ENCODE measurements around the gene HSD17B8. TPM values are rescaled to one million over a fixed set of nuclear protein-coding genes. Genes with fewer than 3 reads are reported as not detected.
"Not testable (repeated sequence)": the region's sequence is repeated elsewhere in the genome, so short reads cannot be mapped to it uniquely, and the experiment has no call there.

HSD17B8 gene
- polyA plus RNA-seq, 2 of the 4 experiments (the other 2 are of a cell fraction), result 9.5 to 16.5 TPM

DNA sequence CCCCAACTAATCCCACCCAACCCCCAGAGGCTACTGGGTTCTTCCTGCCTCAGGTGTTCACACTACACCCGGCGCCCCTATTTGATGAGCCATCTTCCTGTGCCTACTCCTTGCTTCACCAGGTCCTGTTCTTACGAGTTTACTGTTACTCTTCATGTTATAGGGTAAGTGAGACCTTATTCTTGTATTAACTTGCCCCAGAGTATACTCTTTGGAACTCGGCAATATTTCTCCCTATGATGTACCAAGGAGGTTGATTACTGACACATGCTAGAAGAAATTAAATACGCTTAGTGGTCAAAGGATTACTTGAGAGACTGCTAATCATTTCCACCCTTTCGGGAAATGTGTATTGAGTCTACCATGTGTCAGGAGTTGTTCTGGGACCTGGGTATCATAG lies 12.8 kb downstream of the HSD17B8 start:
- DNase-seq (ENCODE audit: low read depth in 1 of 2, low spot score in 1 of 2), result no peak
- ATAC-seq, result no peak
- no peaks in the 10 kb centered on the region for H3K4me1 ChIP-seq
- CTCF ChIA-PET, result no interaction called here
- FAIRE-seq, result no peak
- no peak overlapping the region for H3K4me2 ChIP-seq
- H3K27ac ChIP-seq, result no peak overlapping the region
- TF ChIP-seq HOXA7 (CRISPR knock-in tag; IDR thresholded peaks at IDR 0.05), result no peak
- POLR2A ChIA-PET, result no interaction called here
- WGBS (ENCODE audit: missing lambda C conversion rate), result 74% methylated on average over 6 of the region's 6 CpGs
- no peak overlapping the region for H3K4me3 ChIP-seq
- H3K9me3 ChIP-seq, result no peaks in the 10 kb centered on the region

DNA sequence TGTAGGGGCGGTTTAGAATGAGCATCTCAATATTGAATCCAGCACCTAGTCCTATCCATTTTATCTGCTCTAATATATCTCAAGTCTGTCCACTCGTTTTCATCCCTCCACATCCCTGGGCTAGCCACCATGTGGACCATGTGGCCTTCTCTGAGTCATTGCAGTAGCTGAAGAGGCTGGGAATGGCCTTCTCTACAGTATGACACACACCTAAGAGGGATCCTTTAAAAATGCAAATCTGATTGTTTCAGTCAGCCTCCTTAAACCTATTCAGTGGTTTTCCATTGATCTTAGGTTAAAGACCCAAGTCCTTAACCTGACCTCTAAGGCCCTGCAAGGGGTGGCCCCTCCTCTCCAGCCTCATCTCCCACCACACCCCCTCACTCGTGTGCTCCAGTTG lies 13.2 kb downstream of the HSD17B8 start:
- WGBS (ENCODE audit: missing lambda C conversion rate), result 37% methylated on average over 3 of the region's 3 CpGs
- Histone ChIP-seq H3K9me3 (no peaks in the 10 kb centered on the region), H3K27ac (no peak overlapping the region), H3K4me3 (no peak overlapping the region), H3K4me2 (no peak overlapping the region), H3K4me1 (no peaks in the 10 kb centered on the region)
- no peak for FAIRE-seq
- POLR2A ChIA-PET, result no interaction called here
- no peak for TF ChIP-seq RCOR1 (IDR thresholded peaks at IDR 0.05; ENCODE audit: low read depth, low read length)
- no peak for TF ChIP-seq TFCP2L1 (CRISPR knock-in tag; IDR thresholded peaks at IDR 0.05)
- no peak for TF ChIP-seq ZC3H11A (IDR thresholded peaks at IDR 0.05)
- TF ChIP-seq FOXS1 (CRISPR knock-in tag; IDR thresholded peaks at IDR 0.05), result no peak
- TF ChIP-seq, protein P1, sequence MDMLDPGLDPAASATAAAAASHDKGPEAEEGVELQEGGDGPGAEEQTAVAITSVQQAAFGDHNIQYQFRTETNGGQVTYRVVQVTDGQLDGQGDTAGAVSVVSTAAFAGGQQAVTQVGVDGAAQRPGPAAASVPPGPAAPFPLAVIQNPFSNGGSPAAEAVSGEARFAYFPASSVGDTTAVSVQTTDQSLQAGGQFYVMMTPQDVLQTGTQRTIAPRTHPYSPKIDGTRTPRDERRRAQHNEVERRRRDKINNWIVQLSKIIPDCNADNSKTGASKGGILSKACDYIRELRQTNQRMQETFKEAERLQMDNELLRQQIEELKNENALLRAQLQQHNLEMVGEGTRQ (IDR thresholded peaks at IDR 0.05), result no peak
- TF ChIP-seq NFE2L2 (conservative IDR thresholded peaks at IDR 0.05; ENCODE audit: low read length), result no peak
- TF ChIP-seq, protein P2, sequence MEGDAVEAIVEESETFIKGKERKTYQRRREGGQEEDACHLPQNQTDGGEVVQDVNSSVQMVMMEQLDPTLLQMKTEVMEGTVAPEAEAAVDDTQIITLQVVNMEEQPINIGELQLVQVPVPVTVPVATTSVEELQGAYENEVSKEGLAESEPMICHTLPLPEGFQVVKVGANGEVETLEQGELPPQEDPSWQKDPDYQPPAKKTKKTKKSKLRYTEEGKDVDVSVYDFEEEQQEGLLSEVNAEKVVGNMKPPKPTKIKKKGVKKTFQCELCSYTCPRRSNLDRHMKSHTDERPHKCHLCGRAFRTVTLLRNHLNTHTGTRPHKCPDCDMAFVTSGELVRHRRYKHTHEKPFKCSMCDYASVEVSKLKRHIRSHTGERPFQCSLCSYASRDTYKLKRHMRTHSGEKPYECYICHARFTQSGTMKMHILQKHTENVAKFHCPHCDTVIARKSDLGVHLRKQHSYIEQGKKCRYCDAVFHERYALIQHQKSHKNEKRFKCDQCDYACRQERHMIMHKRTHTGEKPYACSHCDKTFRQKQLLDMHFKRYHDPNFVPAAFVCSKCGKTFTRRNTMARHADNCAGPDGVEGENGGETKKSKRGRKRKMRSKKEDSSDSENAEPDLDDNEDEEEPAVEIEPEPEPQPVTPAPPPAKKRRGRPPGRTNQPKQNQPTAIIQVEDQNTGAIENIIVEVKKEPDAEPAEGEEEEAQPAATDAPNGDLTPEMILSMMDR (IDR thresholded peaks at IDR 0.05), result no peak
- no peak for TF ChIP-seq RFX5 (IDR thresholded peaks at IDR 0.05)
- TF ChIP-seq RAD21 (conservative IDR thresholded peaks at IDR 0.05 in 1 of 2, IDR thresholded peaks at IDR 0.05 in 1 of 2), result no peak
- no peak for TF ChIP-seq HEYL (CRISPR knock-in tag; IDR thresholded peaks at IDR 0.05)
- TF ChIP-seq HOXB13 (CRISPR knock-in tag; IDR thresholded peaks at IDR 0.05; ENCODE audit: low read depth), result no peak
- no peak for TF ChIP-seq MYC (IDR thresholded peaks at IDR 0.05; ENCODE audit: borderline replicate concordance, low read length)
- TF ChIP-seq, protein P3, sequence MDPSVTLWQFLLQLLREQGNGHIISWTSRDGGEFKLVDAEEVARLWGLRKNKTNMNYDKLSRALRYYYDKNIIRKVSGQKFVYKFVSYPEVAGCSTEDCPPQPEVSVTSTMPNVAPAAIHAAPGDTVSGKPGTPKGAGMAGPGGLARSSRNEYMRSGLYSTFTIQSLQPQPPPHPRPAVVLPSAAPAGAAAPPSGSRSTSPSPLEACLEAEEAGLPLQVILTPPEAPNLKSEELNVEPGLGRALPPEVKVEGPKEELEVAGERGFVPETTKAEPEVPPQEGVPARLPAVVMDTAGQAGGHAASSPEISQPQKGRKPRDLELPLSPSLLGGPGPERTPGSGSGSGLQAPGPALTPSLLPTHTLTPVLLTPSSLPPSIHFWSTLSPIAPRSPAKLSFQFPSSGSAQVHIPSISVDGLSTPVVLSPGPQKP (IDR thresholded peaks at IDR 0.05; ENCODE audit: low read depth, low read length), result no peak
- TF ChIP-seq KDM5A (IDR thresholded peaks at IDR 0.05), result no peak
- no peak for TF ChIP-seq MAZ (IDR thresholded peaks at IDR 0.05; ENCODE audit: borderline replicate concordance, low read depth, low read length)
- ATAC-seq, result no peak
- DNase-seq (ENCODE audit: low read depth in 1 of 2, low spot score in 1 of 2), result no peak
- CTCF ChIA-PET, result interaction anchor here (1.3 kb wide), 1 partner anchor 20 kb away, joined by 4 read pairs; no protein-coding TSS in a partner anchor

DNA sequence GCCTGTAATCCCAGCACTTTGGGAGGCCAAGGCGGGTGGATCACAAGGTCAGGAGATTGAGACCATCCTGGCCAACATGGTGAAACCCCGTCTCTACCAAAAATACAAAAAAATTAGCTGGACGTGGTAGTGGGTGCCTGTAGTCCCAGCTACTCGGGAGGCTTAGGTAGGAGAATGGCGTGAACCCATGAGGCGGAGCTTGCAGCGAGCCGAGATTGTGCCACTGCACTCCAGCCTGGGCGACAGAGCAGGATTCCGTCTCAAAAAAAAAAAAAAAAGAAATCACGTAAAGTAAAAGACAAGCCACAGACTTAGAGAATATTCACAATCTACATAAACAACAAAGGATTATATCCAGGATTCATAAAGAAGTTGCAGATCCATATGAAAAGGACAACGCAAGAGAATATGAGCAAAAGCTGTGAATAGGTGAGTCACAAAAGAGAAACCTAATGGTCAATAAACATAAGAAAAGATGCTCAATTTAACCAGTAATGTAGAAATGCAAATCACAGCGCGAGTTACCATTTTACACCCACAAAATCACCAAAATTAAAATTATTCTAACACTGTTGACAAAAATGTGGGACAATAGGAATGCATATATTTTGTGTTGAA lies 22.2 kb downstream of the HSD17B8 start:
- DNase-seq (ENCODE audit: low read depth in 1 of 2, low spot score in 1 of 2); POLR2A ChIA-PET; H3K4me3 ChIP-seq; H3K27ac ChIP-seq; H3K9me3 ChIP-seq; H3K4me1 ChIP-seq; ATAC-seq; H3K4me2 ChIP-seq; FAIRE-seq: not testable (repeated sequence)
- CTCF ChIA-PET, result interaction anchor here (1.3 to 3.2 kb wide), 3 partner anchors 21 to 226 kb away, joined by 3 to 7 read pairs (median 5); no protein-coding TSS in a partner anchor
- WGBS (ENCODE audit: missing lambda C conversion rate), result 69% methylated on average over 12 of the region's 14 CpGs
